ENCODE data around the gene NSD1.

The NSD1 gene, protein sequence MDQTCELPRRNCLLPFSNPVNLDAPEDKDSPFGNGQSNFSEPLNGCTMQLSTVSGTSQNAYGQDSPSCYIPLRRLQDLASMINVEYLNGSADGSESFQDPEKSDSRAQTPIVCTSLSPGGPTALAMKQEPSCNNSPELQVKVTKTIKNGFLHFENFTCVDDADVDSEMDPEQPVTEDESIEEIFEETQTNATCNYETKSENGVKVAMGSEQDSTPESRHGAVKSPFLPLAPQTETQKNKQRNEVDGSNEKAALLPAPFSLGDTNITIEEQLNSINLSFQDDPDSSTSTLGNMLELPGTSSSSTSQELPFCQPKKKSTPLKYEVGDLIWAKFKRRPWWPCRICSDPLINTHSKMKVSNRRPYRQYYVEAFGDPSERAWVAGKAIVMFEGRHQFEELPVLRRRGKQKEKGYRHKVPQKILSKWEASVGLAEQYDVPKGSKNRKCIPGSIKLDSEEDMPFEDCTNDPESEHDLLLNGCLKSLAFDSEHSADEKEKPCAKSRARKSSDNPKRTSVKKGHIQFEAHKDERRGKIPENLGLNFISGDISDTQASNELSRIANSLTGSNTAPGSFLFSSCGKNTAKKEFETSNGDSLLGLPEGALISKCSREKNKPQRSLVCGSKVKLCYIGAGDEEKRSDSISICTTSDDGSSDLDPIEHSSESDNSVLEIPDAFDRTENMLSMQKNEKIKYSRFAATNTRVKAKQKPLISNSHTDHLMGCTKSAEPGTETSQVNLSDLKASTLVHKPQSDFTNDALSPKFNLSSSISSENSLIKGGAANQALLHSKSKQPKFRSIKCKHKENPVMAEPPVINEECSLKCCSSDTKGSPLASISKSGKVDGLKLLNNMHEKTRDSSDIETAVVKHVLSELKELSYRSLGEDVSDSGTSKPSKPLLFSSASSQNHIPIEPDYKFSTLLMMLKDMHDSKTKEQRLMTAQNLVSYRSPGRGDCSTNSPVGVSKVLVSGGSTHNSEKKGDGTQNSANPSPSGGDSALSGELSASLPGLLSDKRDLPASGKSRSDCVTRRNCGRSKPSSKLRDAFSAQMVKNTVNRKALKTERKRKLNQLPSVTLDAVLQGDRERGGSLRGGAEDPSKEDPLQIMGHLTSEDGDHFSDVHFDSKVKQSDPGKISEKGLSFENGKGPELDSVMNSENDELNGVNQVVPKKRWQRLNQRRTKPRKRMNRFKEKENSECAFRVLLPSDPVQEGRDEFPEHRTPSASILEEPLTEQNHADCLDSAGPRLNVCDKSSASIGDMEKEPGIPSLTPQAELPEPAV (N-terminal part only)

DNA sequence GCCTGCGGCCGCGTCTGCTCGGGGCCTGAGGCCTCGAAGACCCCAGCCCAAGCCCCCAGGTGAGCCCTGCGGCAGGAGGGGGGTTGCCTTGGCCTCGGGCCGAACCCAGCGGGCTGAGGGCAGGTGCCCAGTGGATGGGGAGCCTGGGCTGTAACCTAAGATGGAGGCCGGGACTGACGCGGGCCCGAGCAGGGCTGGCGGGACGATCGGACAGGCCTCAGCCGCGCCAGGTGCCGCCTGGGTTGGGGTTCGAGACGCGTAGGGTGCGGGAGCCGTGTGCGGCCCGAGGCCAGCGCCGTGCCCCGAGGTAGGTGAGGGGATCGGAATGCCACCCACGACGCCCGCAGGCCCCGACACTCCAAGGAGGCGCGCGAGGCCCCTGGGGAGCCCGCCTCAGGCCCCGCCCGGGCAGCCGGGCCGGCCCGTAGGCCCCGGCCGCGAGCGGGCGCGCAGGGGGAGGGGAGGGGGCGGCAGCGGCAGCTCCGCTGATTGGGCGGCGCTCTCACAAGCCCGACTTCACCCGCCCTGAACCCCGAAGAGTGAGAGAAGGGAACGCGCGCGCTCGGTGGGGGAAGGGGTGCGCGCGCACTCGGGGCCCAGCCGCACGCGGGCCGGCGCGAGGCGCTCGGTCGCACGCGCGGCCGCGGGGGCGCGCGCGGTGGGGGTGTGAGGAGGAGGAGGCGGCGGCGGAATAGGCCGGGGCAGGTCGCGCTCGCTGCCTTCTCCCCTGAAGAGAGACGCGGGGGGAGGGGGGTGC, at the start of gene NSD1:
NSD1 (plus strand) TSS at position 678 of the 757 bp plus-strand sequence. CDS start 1,331 bp downstream, outside the sequence.
- Mint-ChIP-seq H3K27ac (peak within 1 kb of the TSS; percentile 90), H3K4me1 (peaks cover 56% of the 10 kb centered on the region), H3K27me3 (no peaks in the 10 kb centered on the region), H3K36me3 (peaks cover 6% of the 10 kb centered on the region), H3K9me3 (no peaks in the 10 kb centered on the region), H3K4me3 (peak within 1 kb of the TSS; percentile 89)

DNA sequence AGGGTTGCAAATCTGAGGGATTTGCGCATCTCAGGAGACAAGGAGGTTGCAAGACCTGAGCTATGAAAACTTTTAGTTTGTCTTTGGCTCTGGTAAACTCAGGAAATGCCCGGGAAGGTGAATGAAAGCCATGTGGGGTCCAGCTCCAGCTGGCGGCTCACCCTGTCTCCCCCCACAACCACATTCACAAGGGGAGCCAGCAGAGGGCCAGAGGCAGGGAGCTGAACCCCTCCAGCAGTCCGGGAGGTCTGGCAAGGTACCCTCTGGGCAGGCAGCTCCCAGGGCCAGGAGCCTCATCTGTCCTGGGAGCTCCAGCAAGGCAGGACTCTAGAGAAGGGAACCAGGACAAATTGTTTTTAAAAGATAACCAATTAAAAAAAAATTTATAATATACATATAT, 49.4 kb upstream of the NSD1 start:
- Mint-ChIP-seq H3K4me3 (no peak overlapping the region), H3K9me3 (no peaks in the 10 kb centered on the region), H3K36me3 (no peaks in the 10 kb centered on the region), H3K27me3 (peaks cover 6% of the 10 kb centered on the region), H3K27ac (no peak overlapping the region), H3K4me1 (peaks cover 11% of the 10 kb centered on the region)

DNA sequence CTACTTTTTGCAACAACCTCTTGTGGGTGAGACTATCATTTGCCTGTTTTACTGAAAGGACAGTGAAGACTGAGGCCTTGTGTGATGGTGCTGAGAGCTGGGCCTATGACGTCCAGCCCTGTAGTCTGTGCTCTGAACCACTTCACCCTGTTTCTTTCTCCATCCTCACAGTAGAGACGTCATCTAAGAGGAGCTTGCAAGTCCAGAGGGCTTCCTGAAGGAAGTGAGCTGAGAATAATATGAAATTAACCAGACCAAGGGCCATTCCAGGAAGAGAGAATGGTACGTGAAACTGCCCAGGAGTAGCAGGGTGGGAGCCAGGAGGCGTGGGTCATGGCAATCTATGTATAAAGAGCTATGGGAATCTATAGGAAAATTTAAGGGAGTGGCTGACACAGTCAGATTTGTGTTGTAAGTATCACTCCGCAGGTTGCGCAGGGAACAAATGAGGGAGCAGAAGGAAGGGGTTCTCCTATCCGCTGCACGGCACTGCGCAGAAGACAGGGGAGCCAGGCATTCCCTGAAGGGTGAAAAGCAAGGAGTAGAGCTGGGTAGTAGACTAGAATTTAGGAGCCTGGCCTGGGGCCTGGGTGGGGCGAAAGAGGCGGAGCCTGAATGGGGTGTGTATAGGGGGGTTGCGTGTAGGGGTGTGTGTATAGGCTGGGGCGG, 47.5 kb upstream of the NSD1 start:
- Mint-ChIP-seq H3K9me3 (no peaks in the 10 kb centered on the region), H3K27ac (no peak overlapping the region), H3K4me3 (peak overlapping the region; percentile 74), H3K27me3 (peaks cover 6% of the 10 kb centered on the region), H3K4me1 (peaks cover 11% of the 10 kb centered on the region), H3K36me3 (no peaks in the 10 kb centered on the region)

DNA sequence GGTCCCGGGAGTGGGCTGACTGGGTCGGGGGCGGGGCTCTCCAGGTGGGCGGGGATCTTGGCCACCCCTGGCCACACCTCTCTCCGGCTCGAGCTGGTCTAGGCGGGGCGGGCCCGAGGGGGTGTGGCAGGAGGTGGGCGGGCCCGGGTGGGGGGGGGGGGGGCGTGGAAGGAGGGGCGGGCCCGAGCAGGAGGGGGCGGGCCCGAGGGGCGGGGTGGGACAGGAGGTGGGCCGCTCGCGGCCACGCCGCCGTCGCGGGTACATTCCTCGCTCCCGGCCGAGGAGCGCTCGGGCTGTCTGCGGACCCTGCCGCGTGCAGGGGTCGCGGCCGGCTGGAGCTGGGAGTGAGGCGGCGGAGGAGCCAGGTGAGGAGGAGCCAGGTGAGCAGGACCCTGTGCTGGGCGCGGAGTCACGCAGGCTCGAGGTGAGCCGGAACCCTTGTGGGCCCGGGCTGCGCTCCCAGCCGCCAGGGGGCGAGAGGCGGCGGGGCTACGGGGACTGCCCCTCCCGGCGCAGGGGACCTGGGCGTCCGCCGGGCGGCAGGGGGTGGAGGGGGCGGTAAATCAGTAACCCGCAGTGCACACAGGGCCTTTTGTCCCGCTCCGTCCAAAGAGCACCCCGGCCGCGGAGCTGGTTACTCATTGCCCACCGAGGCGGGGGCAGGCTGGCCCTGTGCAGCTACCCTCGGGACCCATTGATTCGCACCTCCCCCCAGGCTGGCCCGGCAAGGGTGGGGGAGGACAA, 46.7 kb upstream of the NSD1 start, which contains the start of gene FGFR4:
FGFR4 (plus strand) TSS at position 262 of the 744 bp plus-strand sequence. CDS start 2,688 bp downstream, outside the sequence.
- Mint-ChIP-seq H3K27me3 (peaks cover 6% of the 10 kb centered on the region), H3K4me1 (peaks cover 11% of the 10 kb centered on the region), H3K36me3 (no peaks in the 10 kb centered on the region), H3K4me3 (peak within 1 kb of the TSS; percentile 74), H3K27ac (peak within 1 kb of the TSS; percentile 66), H3K9me3 (no peaks in the 10 kb centered on the region)

DNA sequence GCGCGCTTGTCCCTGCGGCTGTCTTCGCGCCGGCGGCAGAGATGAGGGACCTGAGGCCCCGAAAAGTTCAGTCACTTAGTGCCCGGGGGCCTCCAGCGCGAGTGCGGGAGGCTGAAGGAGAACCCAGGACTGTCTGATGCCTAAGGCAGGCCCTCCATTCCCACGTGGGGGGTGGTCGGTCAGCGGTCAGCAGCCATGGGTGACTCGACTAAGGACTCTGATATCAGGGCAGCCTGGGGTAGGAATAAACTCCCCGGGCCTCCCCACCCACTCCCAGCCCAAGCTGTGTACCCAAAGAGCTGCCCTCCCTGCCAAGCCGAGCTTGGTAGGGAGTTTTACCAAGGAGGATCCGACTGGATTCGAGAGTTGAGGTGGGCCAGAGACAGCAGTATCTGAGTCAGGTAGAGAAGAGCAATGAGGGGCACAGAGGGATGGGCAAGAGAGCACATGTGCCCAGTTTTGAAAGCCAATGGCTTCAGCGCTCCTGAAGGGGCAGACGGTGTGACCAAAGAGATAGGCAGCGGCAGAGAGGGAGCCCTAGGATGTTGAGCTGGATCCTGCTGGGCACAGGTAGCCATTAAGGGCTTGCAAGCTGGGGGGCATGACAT, 46.1 kb upstream of the NSD1 start:
- no peaks in the 10 kb centered on the region for H3K36me3 Mint-ChIP-seq
- H3K9me3 Mint-ChIP-seq: no peaks in the 10 kb centered on the region
- H3K4me3 Mint-ChIP-seq: no peak overlapping the region
- peaks cover 11% of the 10 kb centered on the region for H3K4me1 Mint-ChIP-seq
- peaks cover 6% of the 10 kb centered on the region for H3K27me3 Mint-ChIP-seq
- H3K27ac Mint-ChIP-seq: peak overlapping the region; percentile 66

DNA sequence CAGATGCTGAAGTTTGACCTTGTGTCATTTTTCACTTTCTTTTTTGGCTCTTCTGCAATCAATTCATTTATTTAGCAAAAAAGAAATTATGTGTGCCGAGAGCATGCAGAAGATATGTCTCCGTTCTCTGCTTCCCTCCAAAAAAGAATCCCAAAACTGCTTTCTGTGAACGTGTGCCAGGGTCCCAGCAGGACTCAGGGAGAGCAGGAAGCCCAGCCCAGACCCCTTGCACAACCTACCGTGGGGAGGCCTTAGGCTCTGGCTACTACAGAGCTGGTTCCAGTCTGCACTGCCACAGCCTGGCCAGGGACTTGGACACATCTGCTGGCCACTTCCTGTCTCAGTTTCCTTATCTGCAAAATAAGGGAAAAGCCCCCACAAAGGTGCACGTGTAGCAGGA, 44.4 kb upstream of the NSD1 start:
- H3K27me3 Mint-ChIP-seq: peaks cover 6% of the 10 kb centered on the region
- H3K36me3 Mint-ChIP-seq: no peaks in the 10 kb centered on the region
- no peaks in the 10 kb centered on the region for H3K9me3 Mint-ChIP-seq
- H3K4me1 Mint-ChIP-seq: peaks cover 11% of the 10 kb centered on the region
- H3K4me3 Mint-ChIP-seq: no peak overlapping the region
- no peak overlapping the region for H3K27ac Mint-ChIP-seq

DNA sequence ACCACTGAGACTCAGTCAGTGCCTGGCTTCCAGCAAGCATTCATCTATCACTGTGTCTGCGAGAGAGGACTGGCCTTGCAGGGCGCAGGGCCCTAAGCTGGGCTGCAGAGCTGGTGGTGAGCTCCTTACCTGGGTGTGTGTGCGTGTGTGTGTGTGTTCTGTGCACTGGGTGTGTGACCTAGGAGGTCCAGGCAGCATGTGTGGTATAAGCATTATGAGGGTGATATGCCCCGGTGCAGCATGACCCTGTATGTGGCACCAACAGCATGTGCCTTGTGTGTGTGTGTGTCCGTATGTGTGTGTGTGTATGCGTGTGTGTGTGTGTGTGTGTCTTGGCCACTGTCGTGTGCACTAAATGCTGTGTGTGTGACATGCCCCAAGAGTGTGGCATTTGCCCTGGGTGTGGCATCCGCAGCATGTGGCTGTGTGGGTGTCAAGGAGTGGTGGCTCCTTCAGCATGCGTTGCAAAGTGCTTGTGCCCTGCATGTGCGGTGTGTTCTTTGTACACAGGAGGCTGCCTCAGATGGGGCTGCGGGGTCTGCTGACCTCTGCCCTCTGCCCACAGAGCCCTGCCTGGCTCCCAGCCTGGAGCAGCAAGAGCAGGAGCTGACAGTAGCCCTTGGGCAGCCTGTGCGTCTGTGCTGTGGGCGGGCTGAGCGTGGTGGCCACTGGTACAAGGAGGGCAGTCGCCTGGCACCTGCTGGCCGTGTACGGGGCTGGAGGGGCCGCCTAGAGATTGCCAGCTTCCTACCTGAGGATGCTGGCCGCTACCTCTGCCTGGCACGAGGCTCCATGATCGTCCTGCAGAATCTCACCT, 43.5 kb upstream of the NSD1 start:
- peaks cover 6% of the 10 kb centered on the region for H3K27me3 Mint-ChIP-seq
- no peaks in the 10 kb centered on the region for H3K36me3 Mint-ChIP-seq
- H3K4me1 Mint-ChIP-seq: peaks cover 11% of the 10 kb centered on the region
- no peak overlapping the region for H3K27ac Mint-ChIP-seq
- no peaks in the 10 kb centered on the region for H3K9me3 Mint-ChIP-seq
- H3K4me3 Mint-ChIP-seq: no peak overlapping the region

DNA sequence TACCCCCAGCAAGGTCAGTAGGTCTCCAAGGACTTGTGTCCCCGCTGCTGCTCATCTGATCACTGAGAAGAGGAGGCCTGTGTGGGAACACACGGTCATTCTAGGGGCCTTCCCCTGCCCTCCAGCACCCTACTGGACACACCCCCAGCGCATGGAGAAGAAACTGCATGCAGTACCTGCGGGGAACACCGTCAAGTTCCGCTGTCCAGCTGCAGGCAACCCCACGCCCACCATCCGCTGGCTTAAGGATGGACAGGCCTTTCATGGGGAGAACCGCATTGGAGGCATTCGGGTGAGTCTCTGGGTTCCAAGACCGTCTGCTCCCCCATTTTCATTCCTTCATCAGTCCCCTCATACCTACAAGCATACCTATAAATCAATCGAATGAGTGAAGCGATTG, 42.8 kb upstream of the NSD1 start:
- Mint-ChIP-seq H3K4me1 (peaks cover 11% of the 10 kb centered on the region), H3K36me3 (no peaks in the 10 kb centered on the region), H3K4me3 (no peak overlapping the region), H3K9me3 (no peaks in the 10 kb centered on the region), H3K27me3 (peaks cover 6% of the 10 kb centered on the region), H3K27ac (no peak overlapping the region)

DNA sequence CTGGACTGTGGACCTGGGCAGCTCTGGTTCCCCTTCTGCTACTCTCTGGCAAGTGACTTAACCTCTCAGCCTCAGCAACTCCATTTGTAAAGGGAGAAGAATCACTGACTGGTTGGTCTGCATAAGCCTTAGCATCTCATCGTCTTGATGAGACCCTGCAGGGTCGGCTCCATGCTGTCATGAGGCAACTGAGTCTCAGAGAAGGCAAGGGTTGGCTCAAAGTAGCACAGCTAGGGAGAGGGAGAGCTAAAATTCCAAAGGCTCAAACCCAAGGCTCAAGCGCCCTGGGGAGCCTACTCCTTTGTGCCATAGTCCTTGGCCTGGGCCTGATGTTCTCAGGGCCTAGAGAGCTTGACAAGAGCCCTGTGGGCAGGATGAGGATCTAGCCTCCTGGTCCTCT, 42.3 kb upstream of the NSD1 start:
- Mint-ChIP-seq H3K27ac (no peak overlapping the region), H3K36me3 (no peaks in the 10 kb centered on the region), H3K4me1 (peaks cover 7% of the 10 kb centered on the region), H3K4me3 (no peak overlapping the region), H3K27me3 (peaks cover 6% of the 10 kb centered on the region), H3K9me3 (no peaks in the 10 kb centered on the region)

DNA sequence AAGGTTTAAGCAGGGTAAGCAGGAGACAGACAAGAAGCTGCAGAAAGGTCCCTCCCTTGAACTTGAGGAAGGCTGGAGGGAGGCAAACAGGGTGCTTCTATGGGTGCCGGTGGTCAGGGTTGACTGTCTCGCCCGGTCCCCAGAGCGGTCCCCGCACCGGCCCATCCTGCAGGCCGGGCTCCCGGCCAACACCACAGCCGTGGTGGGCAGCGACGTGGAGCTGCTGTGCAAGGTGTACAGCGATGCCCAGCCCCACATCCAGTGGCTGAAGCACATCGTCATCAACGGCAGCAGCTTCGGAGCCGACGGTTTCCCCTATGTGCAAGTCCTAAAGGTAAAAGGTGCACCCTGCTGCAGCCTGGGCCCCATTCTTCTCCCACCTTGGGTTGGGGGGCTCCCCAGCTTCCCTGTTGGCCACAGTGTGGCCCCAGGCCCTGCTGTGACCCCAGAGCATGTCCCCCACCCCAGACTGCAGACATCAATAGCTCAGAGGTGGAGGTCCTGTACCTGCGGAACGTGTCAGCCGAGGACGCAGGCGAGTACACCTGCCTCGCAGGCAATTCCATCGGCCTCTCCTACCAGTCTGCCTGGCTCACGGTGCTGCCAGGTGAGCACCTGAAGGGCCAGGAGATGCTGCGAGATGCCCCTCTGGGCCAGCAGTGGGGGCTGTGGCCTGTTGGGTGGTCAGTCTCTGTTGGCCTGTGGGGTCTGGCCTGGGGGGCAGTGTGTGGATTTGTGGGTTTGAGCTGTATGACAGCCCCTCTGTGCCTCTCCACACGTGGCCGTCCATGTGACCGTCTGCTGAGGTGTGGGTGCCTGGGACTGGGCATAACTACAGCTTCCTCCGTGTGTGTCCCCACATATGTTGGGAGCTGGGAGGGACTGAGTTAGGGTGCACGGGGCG, 41.1 kb upstream of the NSD1 start:
- Mint-ChIP-seq H3K27ac (no peak overlapping the region), H3K36me3 (no peaks in the 10 kb centered on the region), H3K27me3 (peaks cover 6% of the 10 kb centered on the region), H3K4me3 (no peak overlapping the region), H3K4me1 (peaks cover 4% of the 10 kb centered on the region), H3K9me3 (no peaks in the 10 kb centered on the region)

DNA sequence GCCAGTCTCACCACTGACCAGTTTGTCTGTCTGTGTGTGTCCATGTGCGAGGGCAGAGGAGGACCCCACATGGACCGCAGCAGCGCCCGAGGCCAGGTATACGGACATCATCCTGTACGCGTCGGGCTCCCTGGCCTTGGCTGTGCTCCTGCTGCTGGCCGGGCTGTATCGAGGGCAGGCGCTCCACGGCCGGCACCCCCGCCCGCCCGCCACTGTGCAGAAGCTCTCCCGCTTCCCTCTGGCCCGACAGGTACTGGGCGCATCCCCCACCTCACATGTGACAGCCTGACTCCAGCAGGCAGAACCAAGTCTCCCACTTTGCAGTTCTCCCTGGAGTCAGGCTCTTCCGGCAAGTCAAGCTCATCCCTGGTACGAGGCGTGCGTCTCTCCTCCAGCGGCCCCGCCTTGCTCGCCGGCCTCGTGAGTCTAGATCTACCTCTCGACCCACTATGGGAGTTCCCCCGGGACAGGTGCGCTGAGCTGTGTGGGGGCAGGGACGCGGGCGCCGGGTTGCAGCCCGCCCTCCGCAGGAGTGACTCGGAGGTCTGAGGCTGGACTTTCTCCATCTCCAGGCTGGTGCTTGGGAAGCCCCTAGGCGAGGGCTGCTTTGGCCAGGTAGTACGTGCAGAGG, 40.4 kb upstream of the NSD1 start:
- no peaks in the 10 kb centered on the region for H3K4me1 Mint-ChIP-seq
- H3K27ac Mint-ChIP-seq: no peak overlapping the region
- H3K27me3 Mint-ChIP-seq: peaks cover 3% of the 10 kb centered on the region
- no peak overlapping the region for H3K4me3 Mint-ChIP-seq
- H3K9me3 Mint-ChIP-seq: no peaks in the 10 kb centered on the region
- H3K36me3 Mint-ChIP-seq: no peaks in the 10 kb centered on the region

DNA sequence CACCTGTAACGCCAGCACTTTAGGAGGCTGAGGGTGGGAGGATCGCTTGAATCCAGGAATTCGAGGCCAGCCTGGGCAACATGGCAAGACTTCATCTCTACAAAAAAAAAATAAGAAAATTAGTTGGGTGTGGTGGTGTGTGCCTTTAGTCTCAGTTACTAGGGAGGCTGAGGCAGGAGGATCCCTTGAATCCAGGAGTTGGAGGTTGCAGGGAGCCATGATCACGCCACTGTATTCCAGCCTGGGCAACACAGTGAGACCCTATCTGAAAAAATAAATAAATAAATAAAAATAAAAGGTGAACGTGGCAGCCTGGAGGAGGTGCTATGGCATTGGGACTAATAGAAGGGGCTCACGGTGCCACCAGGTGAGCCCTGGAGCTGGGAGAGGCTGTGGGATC, 39.8 kb upstream of the NSD1 start:
- Mint-ChIP-seq H3K27me3 (peaks cover 2% of the 10 kb centered on the region), H3K4me3 (no peak overlapping the region), H3K9me3 (no peaks in the 10 kb centered on the region), H3K36me3 (no peaks in the 10 kb centered on the region), H3K27ac (no peak overlapping the region), H3K4me1 (no peaks in the 10 kb centered on the region)

All from activated naive CD4-positive, alpha-beta T cell treated with anti-CD3 and anti-CD28 coated beads, Interleukin-2, amount 50 U/mL, for 24 hours (primary cell).